ENCODE results near the gene BZW1.

BZW1 gene

GRCh38 chr2:200828104-200828503 lies 16.4 kb downstream of the BZW1 start:
- H3K27ac ChIP-seq = no peak overlapping the region
- no peaks in the 10 kb centered on the region for H3K27me3 ChIP-seq
- H3K36me3 ChIP-seq = peaks cover 12% of the 10 kb centered on the region; the same call in 1 of the 2 replicates
- H3K4me1 ChIP-seq = no peaks in the 10 kb centered on the region
- no peak for TF ChIP-seq Cebpa-rat (IDR thresholded peaks at IDR 0.05)
- no peak overlapping the region for H3K4me3 ChIP-seq
- H3K9me3 ChIP-seq = no peaks in the 10 kb centered on the region
- no peak overlapping the region for H3K4me2 ChIP-seq
- no peak overlapping the region for H3K9ac ChIP-seq
- H4K20me1 ChIP-seq = no peaks in the 10 kb centered on the region

DNA sequence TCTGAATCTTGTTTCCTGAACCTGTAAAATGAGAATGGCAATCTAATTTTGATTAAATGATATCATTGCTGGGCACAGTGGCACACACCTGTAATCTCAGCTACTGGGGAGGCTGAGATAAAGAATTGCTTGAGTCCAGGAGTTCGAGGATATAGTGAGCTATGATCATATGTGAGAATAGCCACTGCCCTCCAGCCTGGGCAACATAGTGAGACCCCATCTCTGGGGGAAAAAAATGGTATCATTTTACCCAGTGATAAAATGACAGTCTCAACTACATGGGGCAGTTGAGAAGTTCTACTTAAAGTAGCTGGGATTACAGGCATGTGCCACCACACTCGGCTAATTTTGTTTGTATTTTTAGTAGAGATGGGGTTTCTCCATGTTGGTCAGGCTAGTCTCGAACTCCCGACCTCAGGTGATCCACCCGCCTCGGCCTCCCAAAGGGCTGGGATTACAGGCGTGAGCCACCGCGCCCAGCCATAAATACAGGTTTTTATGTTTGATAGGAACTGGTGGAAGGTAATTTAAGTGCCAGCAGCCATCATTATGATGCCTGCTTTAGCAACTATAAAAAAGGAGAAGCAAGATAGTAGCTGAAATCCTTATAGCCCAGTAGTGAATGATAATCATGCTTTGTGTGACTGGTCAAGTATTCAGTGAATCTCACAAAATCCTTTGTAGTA lies 17.0 kb downstream of the BZW1 start:
- Histone ChIP-seq H3K4me2 (no peak overlapping the region), H4K20me1 (no peaks in the 10 kb centered on the region), H3K27me3 (no peaks in the 10 kb centered on the region), H3K4me3 (no peak overlapping the region), H3K4me1 (no peaks in the 10 kb centered on the region), H3K27ac (no peak overlapping the region), H3K36me3 (peaks cover 12% of the 10 kb centered on the region; the same call in 1 of the 2 replicates), H3K9ac (no peak overlapping the region), H3K9me3 (no peaks in the 10 kb centered on the region)
- no peak for TF ChIP-seq Cebpa-rat (IDR thresholded peaks at IDR 0.05)

GRCh38 chr2:200829258-200829655 lies 17.5 kb downstream of the BZW1 start:
- no peaks in the 10 kb centered on the region for H3K9me3 ChIP-seq
- H4K20me1 ChIP-seq = no peaks in the 10 kb centered on the region
- H3K27ac ChIP-seq = no peak overlapping the region
- H3K36me3 ChIP-seq = peaks cover 12% of the 10 kb centered on the region; the same call in 1 of the 2 replicates
- no peak overlapping the region for H3K4me3 ChIP-seq
- no peak overlapping the region for H3K4me2 ChIP-seq
- TF ChIP-seq Cebpa-rat (IDR thresholded peaks at IDR 0.05) = no peak
- no peaks in the 10 kb centered on the region for H3K4me1 ChIP-seq
- no peaks in the 10 kb centered on the region for H3K27me3 ChIP-seq
- H3K9ac ChIP-seq = no peak overlapping the region

- H3K4me3 ChIP-seq = no peak overlapping the region
- H3K9ac ChIP-seq = no peak overlapping the region
- H3K36me3 ChIP-seq = no peaks in the 10 kb centered on the region
- TF ChIP-seq Cebpa-rat (IDR thresholded peaks at IDR 0.05) = no peak
- peaks cover 32% of the 10 kb centered on the region for H3K9me3 ChIP-seq
- H3K4me1 ChIP-seq = no peaks in the 10 kb centered on the region
- H4K20me1 ChIP-seq = no peaks in the 10 kb centered on the region
- no peaks in the 10 kb centered on the region for H3K27me3 ChIP-seq
- no peak overlapping the region for H3K4me2 ChIP-seq
- H3K27ac ChIP-seq = no peak overlapping the region
These were observed 23.0 kb downstream of the BZW1 start for GRCh38 chr2:200834701-200835100.

DNA sequence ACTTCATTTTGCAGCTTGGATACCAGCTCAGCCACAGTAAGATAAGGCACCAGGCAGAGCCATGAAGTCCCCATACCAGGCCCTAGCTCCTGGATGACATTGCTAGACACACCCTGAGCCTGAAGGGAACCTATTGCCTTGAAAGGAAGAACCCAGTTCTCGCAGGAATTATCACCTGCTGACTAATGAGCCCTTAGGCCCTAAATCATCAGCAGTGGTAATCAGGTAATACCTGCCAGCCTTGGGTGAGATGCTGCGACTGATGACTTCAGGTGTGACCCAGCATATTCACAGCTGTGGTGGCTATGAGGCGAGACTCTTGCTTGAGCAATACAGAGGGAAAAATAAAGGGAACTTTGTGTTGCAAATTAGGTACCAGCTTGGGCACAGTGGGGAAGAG lies 27.8 kb downstream of the BZW1 start:
- TF ChIP-seq Cebpa-rat (IDR thresholded peaks at IDR 0.05) = no peak
- Histone ChIP-seq H3K9ac (no peak overlapping the region), H4K20me1 (no peaks in the 10 kb centered on the region), H3K4me2 (no peak overlapping the region), H3K4me1 (no peaks in the 10 kb centered on the region), H3K36me3 (no peaks in the 10 kb centered on the region; the same call in 1 of the 2 replicates), H3K27me3 (no peaks in the 10 kb centered on the region), H3K4me3 (no peak overlapping the region), H3K27ac (no peak overlapping the region), H3K9me3 (peaks cover 32% of the 10 kb centered on the region)

- Histone ChIP-seq H3K4me1 (no peaks in the 10 kb centered on the region), H3K9me3 (no peaks in the 10 kb centered on the region), H3K9ac (no peak overlapping the region), H3K27me3 (no peaks in the 10 kb centered on the region), H3K4me3 (no peak overlapping the region), H4K20me1 (0 out of 2 replicates have a peak, but pooled peaks cover 6% of the 10 kb centered on the region), H3K4me2 (no peak overlapping the region), H3K27ac (no peak overlapping the region), H3K36me3 (no peaks in the 10 kb centered on the region; the same call in 1 of the 2 replicates)
- no peak for TF ChIP-seq Cebpa-rat (IDR thresholded peaks at IDR 0.05)
These were observed 32.6 kb downstream of the BZW1 start for GRCh38 chr2:200843993-200844948.

GRCh38 chr2:200845194-200845593 lies 33.5 kb downstream of the BZW1 start:
- H3K4me1 ChIP-seq = no peaks in the 10 kb centered on the region
- peaks cover 14% of the 10 kb centered on the region for H4K20me1 ChIP-seq
- no peaks in the 10 kb centered on the region for H3K9me3 ChIP-seq
- no peak overlapping the region for H3K4me2 ChIP-seq
- H3K4me3 ChIP-seq = no peak overlapping the region
- no peak overlapping the region for H3K27ac ChIP-seq
- TF ChIP-seq Cebpa-rat (IDR thresholded peaks at IDR 0.05) = no peak
- H3K9ac ChIP-seq = no peak overlapping the region
- no peaks in the 10 kb centered on the region; the same call in 1 of the 2 replicates for H3K36me3 ChIP-seq
- no peaks in the 10 kb centered on the region for H3K27me3 ChIP-seq

GRCh38 chr2:200845669-200846325 lies 34.1 kb downstream of the BZW1 start:
- TF ChIP-seq Cebpa-rat (IDR thresholded peaks at IDR 0.05) = no peak
- no peak overlapping the region for H3K4me2 ChIP-seq
- no peak overlapping the region for H3K4me3 ChIP-seq
- no peaks in the 10 kb centered on the region for H3K9me3 ChIP-seq
- H3K27me3 ChIP-seq = no peaks in the 10 kb centered on the region
- no peak overlapping the region for H3K9ac ChIP-seq
- H3K36me3 ChIP-seq = peaks cover 4% of the 10 kb centered on the region
- H3K4me1 ChIP-seq = no peaks in the 10 kb centered on the region
- H4K20me1 ChIP-seq = peaks cover 20% of the 10 kb centered on the region
- no peak overlapping the region for H3K27ac ChIP-seq

- H3K9me3 ChIP-seq = no peaks in the 10 kb centered on the region
- peaks cover 19% of the 10 kb centered on the region for H3K36me3 ChIP-seq
- no peak overlapping the region for H3K9ac ChIP-seq
- no peak overlapping the region for H3K27ac ChIP-seq
- H3K4me1 ChIP-seq = no peaks in the 10 kb centered on the region
- H3K4me2 ChIP-seq = no peak overlapping the region
- H3K27me3 ChIP-seq = no peaks in the 10 kb centered on the region
- no peak overlapping the region for H3K4me3 ChIP-seq
- H4K20me1 ChIP-seq = peaks cover 33% of the 10 kb centered on the region
- TF ChIP-seq Cebpa-rat (IDR thresholded peaks at IDR 0.05) = no peak
These were observed 35.6 kb downstream of the BZW1 start for GRCh38 chr2:200847269-200847668.
